ENCODE results near the gene ACOT11.
"Not testable (repeated sequence)": the region's sequence is repeated elsewhere in the genome, so short reads cannot be mapped to it uniquely, and the experiment has no call there.

The ACOT11 gene

DNA sequence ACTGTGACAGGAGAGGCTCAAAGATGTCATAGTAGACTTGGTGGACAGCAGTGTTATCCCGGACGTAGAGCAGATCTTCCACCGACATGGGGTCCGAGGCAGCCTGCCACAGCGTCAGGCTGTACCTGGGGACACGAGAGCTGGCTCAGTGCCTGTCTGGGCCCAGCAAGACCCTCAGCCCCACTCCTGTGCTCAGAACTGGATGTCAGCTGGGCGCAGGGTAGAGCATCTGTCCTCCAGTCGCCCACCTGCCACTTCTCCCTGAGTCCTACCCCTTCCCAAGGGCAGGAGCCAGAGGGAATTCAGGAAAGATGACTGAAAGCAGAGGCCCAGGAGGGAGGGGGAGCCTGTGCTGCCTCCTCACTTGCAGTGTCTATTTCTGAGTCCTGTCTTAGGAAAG lies 63.6 kb downstream of the ACOT11 start:
- no peak for DNase-seq

DNA sequence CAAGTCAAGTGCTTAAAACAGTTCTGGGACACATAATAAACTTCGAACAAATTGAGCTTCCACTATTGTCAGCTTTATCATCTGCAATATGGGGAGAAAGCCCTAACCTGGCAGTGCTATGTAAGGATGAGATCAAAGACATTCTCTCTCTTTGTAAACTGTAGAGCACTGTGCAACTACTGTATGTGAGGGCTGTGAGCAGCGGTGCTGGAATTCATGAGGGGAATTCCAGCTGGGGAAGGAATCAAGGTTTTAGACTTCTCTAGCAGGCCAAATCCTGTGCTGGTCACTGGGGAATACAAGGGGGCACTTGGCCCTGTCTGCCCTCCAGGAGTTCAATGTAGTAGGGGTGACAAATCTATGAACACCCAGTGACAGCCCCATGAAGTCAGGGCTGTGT lies 66.0 kb downstream of the ACOT11 start:
- DNase-seq = no peak

DNA sequence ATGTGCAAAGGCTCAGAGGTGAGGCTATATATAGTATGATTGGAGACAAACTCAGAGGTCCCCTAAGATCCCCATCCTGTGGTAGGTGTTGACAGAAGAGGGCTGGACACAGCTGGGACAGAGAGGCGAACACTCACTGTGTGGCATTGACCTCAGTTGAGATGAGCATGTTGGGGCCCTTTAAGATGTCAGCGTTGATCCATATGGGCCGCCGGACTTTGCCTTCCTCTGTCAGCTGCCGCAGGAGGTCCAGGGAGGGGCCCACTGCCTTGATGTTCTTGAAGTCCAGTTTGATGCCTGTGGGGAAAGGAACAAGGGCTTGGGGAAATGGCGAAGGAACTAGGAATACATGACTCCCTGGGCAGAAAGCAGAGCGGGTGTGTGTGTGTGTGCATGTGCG lies 66.5 kb downstream of the ACOT11 start:
- no peak for DNase-seq

DNA sequence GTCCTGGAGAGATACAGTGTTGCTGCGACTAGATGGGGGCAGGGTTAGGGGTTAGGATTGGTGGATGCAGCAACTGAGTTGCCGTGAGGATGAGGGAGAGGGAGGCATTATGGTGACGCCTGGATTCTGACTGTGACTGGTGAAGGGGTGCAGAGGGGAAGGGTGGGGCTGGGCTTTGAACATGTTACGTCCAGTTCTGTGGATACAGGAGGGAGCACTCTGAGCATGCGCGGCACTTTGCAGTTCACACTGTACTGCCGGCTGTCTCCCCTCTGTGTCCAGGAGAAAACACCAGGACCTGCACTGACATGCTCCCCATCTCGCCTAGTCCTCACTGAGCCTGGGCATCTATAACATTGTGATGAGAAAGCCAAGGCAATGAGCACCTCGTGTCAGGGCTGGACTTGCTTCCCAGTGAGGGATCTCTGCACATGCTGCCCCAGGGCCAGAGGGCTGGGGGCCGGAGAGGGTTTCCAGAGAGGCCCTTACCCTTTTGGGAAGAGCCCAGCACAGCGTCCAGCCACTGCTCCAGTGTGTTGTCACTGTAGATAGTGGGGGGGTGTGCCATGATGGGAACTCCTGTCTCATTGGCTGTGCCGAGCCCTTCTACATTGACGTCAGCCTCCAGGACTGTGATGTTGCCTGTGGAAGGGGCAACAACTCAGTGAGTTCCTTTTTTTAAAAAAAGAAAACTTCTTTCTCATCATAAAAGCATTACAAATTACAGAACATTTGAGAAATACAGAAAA lies 67.7 kb downstream of the ACOT11 start:
- no peak for DNase-seq

DNA sequence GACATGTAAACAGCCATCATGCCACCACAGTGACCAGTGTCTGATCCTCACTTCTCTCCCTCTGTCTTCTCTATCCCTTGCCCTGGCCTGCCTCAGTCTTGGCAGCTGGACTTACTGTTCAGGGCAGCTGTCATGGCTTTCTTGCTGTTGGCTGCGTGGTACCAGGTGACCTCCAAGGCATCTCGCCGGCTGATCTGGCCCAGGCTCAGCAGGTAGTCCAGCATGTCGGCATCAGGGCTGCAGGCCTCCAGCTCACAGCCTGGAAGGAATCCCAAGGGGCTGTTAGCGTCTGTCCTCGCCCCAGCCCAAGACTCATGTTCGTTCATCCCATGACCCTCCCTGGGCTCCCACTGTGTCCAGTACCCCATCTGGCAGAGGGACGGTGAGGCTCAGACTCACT lies 71.7 kb downstream of the ACOT11 start:
- DNase-seq = no peak

DNA sequence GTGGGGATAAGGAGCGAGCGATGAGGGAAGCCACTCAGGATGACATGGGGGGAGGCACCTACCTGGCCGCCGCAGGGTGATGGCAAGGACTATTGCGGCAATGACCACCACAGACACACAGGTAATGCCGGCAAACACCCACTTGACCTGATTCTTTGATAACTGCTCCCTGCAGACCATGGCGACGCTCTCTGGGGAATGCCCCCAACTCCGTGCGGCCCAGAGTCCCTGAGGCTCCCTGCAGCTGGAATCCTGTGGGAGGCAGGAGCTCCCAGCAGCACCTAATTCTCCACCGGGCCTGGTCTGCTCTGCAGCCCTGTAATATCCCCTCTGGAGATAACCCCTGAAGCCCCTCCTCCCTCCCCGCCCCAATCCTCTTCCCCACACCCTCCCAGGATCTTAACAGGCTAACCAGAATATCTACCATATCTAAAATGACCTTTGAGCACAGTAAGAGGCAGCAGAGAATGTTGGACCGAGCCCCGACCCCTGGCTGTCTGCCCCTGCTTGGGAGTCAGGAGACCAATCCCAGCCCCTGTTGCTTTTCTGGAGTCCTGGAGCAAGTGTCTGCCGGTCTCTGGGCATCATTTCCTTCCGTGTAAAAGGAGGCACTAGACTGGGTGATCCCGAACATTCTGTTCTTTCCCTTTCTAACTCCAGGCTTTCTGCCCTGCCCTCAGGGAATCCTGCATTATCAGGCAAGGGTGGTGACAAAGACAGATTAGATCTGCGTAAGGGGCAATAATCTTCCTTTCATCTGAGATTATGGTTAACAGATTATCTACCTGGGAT lies 75.4 kb downstream of the ACOT11 start, which contains the start of gene FAM151A:
Gene FAM151A (minus strand): TSS at position 310 of the 792 bp plus-strand sequence. CDS start 130 bp downstream, at position 180.
- DNase-seq = no peak

DNA sequence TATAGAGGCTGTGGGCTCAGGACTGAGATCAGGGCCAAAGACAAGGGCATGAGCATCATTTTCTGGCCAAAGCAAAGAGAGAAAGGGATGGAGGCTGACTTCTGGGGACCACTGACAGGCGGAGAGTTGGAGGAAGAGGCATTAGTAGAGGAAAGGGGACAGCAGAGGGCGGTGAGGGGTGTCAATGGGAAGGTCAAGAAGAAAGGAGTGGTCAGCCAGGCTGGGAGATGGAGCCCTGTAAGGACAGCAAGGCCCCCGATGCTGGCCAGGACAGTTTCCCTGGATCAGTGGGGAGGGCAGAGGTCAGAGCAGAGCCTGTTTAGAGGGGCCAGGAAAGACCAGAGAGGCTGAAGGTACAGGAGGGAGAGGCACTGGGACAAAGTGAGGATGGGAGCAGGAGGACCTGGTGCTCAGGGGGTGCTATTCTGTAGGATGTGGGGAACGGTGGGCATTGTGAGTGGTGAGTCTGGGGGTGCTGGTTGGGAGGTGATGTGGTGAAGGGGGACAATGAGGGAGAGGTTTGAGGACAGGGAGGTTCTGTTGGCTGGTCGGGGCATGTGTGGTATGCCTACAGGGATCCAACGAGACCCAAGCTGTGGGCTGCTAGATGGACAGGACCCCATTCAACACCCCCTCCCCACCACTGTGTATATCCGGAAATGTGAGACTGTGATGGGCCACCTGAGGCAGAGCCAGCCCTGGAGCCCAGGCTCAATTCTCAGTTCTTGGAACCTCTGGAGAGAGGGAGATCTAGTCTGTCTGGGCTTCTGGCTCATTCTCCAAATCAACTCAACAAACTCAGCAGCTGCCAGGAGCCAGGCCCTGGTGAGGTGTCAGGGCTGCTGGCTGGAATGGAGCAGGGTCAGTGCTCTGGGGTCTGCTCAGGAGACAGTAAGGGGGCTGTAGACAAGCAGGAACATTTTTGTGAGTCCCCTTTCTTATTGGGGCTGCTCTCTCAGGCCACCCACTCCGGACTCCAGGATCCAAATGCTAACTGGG lies 76.7 kb downstream of the ACOT11 start:
- no peak for DNase-seq

DNA sequence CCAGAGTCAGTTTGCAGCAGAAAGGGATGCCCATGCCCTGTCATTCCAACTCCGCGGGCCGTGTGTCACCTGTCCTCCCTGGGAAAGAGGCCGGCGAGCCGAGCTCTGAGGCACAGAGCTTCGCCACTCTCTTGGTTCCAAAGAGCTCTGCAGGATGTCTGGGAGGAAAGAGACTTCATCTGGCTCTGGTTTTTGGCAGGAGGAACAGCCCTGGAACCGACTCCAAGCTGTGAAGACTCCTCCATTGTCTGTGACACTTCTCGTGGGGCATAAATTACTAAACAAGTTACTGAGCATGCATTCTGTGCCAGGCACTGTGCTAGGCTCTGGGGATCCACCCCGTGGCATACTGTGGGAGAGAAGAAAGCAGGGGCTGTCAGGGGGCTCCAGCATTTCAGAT lies 79.2 kb downstream of the ACOT11 start:
- no peak for DNase-seq

DNA sequence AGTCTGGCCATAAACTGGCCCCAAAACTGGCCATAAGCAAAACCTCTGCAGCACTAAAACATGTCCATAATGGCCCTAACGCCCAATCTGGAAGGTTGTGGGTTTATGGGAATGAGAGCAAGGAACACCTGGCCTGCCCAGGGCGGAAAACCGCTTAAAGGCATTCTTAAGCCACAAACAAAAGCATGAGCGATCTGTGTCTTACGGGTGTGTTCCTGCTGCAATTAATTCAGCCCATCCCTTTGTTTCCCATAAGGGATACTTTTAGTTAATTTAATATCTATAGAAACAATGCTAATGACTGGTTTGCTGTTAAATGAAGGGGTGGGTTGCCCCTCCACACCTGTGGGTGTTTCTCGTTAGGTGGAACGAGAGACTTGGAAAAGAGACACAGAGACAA lies 87.8 kb downstream of the ACOT11 start:
- not testable (repeated sequence) for DNase-seq

DNA sequence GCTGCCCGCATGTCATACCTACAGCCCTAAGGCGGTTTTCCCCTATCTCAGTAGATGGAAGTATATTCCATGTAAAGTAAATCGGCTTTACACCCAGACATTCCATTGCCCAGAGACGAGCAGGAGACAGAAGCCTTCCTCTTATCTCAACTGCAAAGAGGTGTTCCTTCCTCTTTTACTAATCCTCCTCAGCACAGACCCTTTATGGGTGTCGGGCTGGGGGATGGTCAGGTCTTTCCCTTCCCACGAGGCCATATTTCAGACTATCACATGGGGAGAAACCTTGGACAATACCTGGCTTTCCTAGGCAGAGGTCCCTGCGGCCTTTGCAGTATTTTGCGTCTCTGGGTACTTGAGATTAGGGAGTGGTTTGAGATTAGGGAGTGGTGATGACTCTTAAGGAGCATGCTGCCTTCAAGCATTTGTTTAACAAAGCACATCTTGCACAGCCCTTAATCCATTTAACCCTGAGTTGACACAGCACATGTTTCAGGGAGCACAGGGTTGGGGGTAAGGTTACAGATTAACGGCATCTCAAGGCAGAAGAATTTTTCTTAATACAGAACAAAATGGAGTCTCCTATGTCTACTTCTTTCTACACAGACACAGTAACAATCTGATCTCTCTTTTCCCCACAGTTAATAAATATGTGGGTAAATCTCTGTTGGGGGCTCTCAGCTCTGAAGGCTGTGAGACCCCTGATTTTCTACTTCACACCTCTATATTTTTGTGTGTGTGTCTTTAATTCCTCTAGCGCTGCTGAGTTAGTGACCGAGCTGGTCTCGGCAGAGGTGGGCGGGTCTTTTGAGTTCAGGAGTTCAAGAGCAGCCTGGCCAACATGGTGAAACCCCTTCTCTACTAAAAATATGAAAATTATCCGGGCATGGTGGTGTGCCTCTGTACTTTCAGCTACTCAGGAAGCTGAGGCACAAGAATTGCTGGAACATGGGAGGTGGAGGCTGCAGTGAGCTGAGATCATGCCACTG lies 88.7 kb downstream of the ACOT11 start:
- DNase-seq = not testable (repeated sequence)

DNA sequence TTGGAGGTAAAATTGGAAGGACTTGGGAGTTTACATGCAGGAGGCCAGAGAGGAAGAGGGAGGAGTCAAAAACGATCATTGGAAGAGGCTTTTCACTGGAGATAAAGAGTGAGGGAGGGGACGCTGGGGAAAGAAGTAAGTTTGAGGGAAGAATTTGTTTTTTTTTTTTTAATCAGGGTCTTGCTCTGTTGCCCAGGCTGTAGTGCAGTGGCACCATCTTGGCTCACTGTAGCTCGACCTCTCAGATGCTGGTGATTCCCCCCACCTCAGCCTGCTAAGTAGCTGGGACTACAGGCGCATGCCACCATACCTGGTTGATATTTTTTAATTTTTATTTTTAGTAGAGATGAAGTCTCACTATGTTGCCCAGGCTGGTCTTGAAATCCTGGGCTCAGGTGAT lies 92.3 kb downstream of the ACOT11 start:
- DNase-seq = no peak

DNA sequence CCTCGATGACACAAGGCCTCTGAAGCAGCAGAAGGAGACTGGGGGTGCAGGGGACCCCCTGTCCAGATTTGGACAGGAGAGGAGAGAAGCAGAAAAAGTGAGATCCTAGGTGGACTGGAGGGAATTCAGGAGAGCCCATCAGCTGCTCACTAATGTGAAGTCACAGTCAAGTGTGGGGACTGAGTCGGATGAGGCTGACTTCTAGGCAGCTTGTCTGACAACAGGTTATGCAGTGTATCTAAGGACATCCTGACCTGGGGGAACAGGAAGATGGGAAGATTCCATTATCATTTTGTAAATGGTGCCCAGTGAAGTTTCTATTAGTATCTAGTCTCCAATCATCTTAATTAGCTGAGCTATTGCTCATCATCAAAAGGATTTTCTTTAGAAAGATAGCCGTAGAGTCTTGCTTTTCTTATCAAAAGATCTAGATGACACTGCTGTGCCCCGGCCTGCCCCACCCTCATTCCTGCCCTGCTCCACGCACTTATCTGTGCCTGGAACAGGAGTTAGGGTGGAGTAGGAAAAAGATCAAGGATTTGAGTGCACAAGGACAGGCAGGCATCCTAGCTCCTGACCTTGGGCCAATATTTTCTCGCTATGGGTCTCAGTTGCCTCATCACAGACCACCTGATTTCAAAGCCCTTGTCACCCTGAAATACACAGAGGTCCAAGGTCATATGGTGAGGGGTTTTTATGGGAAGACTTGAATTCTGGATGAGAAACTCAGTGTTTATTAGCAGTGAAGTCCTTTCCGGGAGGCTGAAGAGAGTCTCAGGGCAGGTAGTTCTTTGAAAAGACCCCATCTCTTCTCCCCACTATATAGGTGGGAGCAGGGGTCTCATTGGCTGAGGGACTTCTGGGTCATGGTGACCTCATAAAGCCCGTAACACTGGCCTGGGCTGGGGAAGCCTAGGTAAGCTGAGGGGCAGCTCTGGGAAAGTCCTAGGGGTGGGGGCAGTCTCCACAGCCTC lies 93.1 kb downstream of the ACOT11 start, which contains the start of gene MROH7:
Gene MROH7 (plus strand): TSS at position 924 of the 974 bp plus-strand sequence. CDS start 11,141 bp downstream, outside the sequence.
- no peak for DNase-seq

DNA sequence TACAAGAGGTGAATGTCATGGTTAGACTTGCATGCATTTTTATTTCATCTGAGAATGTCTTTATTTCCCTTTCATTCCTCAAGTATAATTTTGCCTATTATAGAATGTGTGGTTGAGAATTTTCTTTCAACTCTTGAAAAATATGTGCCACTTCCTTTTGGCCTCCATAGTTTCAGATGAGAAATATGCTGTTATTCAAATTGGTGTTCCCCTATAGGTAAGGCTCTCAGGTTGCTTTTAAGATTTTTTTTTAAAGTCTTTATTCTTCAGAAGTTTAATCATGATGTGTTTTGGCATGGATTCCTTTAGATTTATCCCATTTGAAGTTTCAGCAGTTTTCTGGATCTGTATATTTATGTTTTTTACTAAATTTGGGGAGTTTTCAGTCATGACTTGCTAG lies 95.7 kb downstream of the ACOT11 start:
- DNase-seq = no peak

DNA sequence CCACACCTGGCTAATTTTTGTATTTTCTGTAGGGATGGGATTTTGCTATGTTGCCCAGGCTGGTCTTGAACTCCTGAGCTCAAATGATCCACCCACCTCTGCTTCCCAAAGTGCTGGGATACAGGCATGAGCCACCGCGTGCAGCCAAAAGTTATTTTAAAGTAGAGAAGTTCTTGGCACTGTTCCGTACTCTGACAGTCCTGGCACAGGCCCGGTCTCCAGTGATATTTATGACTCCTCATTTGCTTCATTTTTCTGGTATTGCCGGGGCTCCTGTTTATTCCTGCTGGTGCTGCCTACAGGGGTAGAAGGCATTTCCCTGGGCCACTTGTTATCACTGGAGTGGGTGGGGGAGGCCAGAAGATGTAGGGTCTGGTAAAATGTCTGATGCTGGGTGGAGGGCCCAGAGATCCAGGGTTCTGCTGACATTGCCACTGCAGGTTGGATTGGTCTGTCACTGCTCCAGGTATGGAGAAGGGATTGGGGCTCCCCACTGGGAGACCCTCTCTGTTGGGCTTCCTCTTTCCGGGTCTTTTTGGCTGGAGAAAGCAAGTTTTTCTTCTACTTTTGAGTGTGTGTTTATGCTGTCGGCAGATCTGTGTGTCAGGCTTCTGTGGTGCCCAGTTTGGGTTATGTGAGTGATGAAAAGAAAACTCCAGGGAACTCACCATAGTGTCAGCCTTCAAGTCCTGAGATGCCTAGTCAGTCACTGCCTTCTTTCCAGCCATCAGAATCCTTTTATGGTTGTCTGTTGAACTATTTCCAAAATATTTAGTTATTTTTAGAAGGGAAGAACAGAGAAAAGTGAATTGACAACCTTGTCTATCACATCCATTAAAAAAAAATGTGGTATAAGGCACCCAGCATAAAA lies 98.0 kb downstream of the ACOT11 start:
- no peak for DNase-seq

DNA sequence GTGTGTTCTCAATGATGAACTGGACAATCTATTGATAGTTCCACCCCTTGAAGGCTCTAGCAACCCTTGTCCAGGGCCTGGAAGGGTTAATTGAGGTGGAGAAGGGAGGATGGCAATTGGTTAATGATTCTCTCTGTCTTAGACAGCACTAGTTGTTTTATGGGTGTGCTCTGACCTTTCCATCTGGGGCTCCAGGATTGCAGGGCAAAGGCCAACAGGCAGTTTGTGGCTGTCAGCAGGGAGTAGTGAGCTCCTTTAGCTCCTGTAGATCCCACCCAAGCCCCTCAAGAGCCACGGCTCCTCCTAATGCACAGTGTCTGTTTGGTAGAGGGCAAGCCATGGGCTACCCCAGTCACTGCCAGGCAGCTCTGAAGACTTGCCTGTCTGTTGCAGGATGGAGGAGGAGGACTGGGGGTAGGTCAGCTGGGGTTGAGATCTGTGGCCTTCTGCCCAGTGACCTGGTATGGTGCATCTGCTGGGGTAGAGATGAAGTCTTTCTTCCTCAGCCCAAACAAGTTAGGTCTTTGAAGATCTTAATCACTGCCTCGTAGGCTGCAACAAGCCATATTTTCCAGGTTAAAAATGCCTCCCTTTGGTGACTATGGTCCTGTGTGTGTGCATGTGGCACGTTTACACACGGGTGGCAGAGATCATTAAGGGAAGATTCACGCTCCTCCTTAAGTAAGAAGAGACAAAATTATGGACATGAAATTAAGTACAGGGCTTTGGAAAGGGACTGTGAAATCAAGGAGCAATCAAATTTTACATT lies 101.3 kb downstream of the ACOT11 start:
- no peak for DNase-seq

DNA sequence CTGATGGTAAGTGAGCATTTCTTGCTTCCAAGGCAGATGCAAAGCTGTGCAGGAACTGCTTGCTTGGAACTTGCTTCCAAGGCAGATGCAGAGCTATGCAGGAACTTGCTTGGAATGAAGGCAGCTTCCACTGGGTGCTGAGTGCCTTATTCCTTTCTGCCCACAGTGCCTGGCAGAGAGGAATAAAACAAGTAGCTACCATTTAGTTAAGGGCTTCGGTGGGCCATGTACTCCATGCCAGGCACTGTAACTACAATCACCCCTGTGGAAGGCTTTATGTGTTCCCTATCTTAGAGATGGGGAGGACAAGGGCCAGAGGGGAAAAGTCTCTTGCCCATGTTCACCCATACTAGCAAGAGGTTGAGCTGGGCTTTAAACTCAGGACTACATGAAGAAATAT lies 101.9 kb downstream of the ACOT11 start:
- no peak for DNase-seq

DNA sequence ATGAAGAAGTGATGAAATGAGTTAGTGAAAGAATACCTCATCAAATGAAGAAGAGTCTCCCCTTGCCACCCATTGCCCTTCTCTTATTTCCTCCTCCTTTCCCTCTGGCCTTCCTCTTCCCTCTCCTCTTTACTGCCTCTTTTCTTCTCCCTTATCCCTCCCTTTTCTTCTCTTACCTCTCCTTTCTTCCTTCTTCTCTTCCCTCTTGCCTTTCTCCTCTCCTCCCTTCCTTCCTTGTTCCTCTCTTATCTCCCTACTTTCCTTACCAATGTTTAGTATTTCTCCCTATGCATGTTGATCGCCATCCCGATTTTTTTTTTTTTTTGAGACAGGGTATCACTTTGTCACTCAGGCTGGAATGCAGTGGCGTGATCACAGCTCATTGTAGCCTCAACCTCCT lies 102.4 kb downstream of the ACOT11 start:
- DNase-seq = no peak

DNA sequence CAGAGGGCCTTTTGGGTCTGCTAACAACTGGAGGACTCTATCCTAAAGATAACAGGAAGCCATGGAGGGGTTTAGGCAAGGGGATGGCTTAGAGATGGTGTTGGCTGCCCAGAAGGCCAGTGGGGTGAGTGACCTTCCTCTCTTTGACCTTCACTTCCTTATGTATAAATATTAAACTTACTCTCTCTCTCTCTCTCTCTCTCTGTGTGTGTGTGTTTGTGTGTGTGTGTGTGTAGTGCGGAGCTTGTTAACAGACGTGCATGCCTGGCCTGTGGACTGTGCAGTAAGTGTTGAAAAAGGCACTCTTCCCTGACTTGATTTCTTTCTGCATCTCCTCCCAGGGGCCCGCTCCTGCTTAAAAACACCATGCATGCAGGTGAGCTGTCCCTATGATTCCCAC lies 103.6 kb downstream of the ACOT11 start:
- no peak for DNase-seq

DNA sequence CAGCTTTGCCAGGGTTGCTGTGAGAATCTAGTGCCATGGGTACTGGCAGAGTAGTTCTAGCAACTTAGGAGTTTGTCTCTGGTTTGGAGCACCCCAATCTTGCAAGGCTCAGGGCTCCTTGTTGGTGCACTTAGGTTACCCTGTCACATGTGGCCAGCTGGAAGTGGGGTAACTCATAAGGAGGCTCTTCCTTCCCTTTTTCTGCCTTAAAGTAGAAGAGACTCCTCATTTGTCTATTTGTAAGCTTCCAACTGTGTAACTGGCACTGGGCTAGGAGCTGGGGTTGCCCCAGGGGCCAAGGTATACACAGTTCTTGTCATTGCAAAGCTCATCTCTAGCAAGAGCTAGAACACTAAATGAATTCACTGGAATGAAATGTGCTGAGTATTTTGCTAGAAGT lies 104.1 kb downstream of the ACOT11 start:
- DNase-seq = no peak

All from CD4-positive, alpha-beta T cell treated with Interleukin-4 for 4 hours (primary cell).